Activated naive CD4-positive, alpha-beta T cell treated with anti-CD3 and anti-CD28 coated beads, Interleukin-2, amount 50 U/mL, for 72 hours (primary cell): ENCODE measurements around the gene CELF2. TPM values are rescaled to one million over a fixed set of nuclear protein-coding genes. Genes with fewer than 3 reads are reported as not detected.
A peak's percentile ranks its signal among the peaks of the same experiment; 100 is the strongest.

Experiments
- ATAC-seq, 2 donors: fragments of 150-1000 bp; cut with Tn5 transposase; 2 replicates each; pipeline ENCODE4 v1.10.0; 2021; ENCODE audit warnings: mild to moderate bottlenecking in 2 of 2, moderate library complexity in 2 of 2
- DNase-seq, 2 donors: peaks; one replicate each; pipeline ENCODE4 v3.0.0; 2021 to 2022; ENCODE audit warnings: low spot score in 2 of 2
- H3K27ac Mint-ChIP-seq, 2 donors: one replicate each; pipeline ENCODE4 v1.8.0; 2022; ENCODE audit warnings: mild to moderate bottlenecking in 2 of 2, mixed read lengths in 2 of 2
- H3K36me3 Mint-ChIP-seq, 2 donors: one replicate each; pipeline ENCODE4 v1.8.0; 2022; ENCODE audit warnings: mixed read lengths in 2 of 2
- H3K9me3 Mint-ChIP-seq, 2 donors: one replicate each; pipeline ENCODE4 v1.8.0; 2022; ENCODE audit warnings: mixed read lengths in 2 of 2
- total RNA-seq, 2 donors: library from RNA; stranded (reverse); gene quantifications; one replicate each; pipeline ENCODE4 v1.2.3, GENCODE V29; 2022

Gene CELF2
- total RNA-seq, 2 donors from 2014 or later: 95.0 to 120 TPM

DNA sequence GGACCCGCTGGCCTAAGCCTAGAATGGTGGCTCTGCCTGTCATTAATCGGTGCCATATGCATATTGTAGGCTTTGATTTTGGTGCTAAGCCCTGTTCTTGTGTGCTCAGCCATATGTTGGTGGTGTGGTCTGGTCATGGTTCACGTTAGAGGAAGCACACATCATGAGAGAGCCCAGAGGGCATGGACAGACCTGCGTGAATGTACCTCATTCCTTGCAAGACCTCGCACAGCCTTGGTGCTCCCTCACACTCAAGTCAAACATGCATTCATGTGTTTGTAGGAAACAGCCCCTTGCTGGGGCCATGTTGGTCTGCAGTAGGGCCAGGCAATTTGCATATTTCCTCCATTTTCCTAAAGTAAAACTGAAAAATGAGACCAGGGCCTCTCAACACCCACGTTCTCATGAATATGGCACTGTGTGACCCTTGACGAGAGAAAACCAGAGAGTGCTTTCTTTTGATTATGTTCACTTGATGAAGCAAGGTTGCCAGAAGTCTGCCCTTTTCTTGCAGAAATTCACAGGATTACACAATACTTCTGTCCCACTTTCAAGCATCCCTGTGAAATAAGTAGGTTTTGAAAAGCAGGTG is 268.7 kb downstream of the CELF2 start:
- H3K36me3 Mint-ChIP-seq: peaks cover 20 to 22% of the 10 kb centered on the region in 2 donors
- DNase-seq (no peak), ATAC-seq (peak; percentile 28 to 53)
- H3K9me3 Mint-ChIP-seq: no peaks in the 10 kb centered on the region
- H3K27ac Mint-ChIP-seq: no peak overlapping the region

DNA sequence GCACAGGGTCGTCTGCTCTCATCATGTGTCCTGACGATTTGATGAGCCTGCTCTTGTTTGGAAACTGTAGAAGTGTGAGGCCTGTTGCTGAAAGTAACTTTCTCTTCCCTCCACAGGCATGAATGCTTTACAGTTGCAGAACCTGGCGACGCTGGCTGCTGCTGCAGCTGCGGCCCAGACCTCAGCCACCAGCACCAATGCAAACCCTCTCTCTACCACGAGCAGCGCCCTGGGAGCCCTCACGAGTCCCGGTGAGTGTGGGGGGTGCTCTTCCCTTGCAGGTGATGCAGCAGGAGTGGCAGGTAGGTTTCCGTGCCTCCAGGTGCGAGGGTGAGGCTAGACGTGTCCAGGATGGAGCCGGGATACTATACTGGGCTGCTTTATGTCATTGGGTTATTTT is 270.6 kb downstream of the CELF2 start:
- DNase-seq (no peak), ATAC-seq (no peak)
- Mint-ChIP-seq H3K9me3 (no peaks in the 10 kb centered on the region), H3K27ac (peak overlapping the region; percentile 14 to 80), H3K36me3 (peaks cover 33 to 34% of the 10 kb centered on the region in 2 donors)

DNA sequence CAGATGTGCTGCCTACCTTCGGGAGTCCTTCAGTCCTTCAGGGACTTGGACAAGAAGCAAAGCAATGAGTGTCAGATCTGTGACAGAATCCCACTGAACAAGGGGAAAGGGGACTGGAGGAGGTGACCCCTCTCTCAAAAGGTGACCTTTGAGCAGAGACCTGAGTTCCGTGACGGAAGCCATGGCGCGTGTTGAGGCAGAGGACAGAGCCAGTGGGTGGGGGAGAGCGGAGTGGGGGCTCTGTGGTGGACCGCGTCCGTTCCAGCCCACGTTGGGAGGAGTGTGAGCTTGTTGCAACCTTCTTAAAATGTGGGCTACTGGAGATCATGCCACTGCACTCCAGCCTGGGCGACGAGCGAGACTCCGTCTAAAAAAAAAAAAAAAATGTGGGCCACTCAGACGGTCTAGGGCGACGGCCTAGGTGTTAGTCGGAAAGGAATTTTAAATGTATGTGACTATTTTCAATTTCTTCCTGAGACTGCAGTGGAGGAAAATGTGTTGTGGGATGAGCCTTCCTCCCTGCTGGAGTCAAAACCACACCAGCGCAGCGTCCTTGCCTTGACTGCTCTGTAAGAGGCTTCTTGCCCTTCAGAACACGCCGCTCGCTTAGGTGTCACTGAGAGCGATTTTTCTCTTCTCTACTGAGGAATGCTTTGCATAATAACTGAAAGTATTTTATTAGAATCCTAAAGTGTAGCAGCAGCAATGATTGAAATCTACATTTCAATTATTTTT is 272.7 kb downstream of the CELF2 start:
- DNase-seq: no peak
- Mint-ChIP-seq H3K9me3 (no peaks in the 10 kb centered on the region), H3K27ac (peak overlapping the region in 1 of 2 donors; percentile 93), H3K36me3 (peaks cover 41 to 52% of the 10 kb centered on the region in 2 donors)
- ATAC-seq: no peak

DNA sequence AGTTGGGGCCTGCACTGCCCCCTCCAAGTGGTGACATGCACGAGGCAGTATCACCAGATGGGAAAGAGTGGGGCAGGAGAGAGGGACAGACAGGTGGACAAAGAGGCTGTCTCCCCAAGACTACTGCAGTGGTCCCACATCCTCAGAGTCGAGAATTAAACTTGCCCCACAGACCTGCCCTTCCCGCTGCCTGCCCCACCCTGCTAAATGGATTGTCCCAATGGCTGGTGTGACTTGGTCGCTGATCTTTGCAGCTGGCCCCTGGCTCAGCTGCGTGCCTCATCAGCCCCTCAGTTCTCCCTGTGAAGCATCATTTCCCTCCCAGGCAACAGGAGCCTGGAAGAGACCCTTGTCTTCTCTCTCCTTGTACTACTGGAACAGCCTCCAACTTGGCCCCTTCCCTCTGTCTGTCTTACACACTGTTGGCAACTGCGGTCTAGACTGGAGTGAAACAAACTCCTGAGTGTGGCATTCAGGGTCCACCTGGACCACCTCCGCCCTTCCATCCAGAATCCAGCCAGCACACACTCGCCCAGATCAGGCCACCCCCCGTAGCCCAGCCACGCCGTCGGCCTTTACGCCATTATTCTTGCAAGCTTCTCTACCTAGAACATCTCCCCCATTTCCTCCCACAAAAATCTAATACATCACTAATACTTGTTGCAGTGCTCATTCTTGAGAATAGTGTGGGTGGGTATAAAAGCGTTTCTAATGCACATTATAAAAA is 275.1 kb downstream of the CELF2 start:
- peak overlapping the region; percentile 61 to 81 for H3K27ac Mint-ChIP-seq
- DNase-seq (no peak), ATAC-seq (no peak)
- H3K36me3 Mint-ChIP-seq: peaks cover 48 to 67% of the 10 kb centered on the region in 2 donors
- H3K9me3 Mint-ChIP-seq: no peaks in the 10 kb centered on the region

DNA sequence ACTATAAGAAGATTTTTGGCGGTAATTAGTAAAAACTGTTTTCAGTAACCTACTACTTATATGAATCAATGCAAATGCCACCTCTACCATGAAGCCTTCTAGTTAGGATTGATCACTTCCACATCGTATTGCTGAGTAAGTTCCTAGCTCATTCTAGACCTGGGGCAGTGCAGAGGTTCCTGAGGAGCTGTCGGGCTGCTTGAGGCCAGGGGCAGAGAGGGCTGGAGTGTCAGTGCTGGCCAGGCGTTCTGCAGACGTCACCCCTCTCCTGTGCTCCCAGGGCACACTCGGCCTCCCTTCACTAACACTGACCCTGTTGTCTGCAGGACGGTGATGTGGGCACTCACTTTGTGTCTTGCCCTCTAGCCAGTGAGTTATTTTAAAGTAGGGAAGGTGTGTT is 275.7 kb downstream of the CELF2 start:
- Mint-ChIP-seq H3K9me3 (no peaks in the 10 kb centered on the region), H3K27ac (peak overlapping the region; percentile 53 to 81), H3K36me3 (peaks cover 45 to 73% of the 10 kb centered on the region in 2 donors)
- no peak for DNase-seq
- peak in 1 of 2 donors; percentile 16 for ATAC-seq

DNA sequence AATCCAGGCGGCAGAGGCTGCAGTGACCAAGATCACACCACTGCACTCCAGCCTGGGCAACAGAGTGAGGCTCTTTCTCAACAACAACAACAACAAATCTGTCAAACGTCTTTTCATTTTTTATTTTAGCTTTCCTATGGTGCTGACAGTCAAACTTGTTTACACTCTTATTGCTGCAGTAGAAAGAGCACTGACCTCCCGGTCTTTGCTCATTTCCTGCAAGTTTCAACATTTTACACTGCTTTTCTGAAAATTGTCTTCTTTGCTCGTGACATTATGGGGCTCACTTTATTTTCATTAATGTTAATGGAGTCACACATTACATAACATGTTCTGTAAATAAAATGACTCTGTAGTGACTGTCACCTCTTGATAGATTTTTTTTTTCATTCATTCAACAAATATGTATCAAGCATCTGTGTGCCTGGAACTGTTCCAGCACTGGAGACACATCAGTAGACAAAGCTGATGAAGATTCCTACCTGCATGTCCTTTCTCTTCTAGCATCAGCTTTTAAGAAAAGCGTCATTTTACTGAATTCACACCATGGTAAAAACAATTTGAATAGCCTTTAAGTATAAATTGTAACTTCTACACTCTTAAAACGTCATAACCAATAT is 277.3 kb downstream of the CELF2 start:
- Mint-ChIP-seq H3K36me3 (peaks cover 40 to 74% of the 10 kb centered on the region in 2 donors), H3K9me3 (no peaks in the 10 kb centered on the region), H3K27ac (peak overlapping the region; percentile 83 to 86)
- ATAC-seq (no peak), DNase-seq (no peak)

DNA sequence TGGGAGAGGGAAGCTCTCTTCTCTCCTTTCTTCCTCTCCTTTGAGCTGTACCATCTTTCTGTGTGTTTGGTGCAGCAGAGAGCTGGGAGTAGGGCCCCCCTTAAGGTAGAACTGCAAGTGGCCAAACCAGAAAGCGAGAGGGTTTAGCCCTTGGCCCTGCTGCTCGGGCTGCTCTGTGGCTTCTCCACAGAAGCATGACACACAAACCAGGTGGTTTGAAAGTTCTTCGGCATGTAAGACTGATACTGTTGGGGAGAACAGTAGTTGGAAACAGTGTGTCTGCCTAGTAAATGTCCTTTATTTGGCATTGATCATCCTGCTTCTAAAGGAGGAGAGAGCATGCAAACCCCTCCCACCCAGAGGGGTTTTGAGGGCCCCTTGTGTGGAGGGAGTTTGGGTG is 277.8 kb downstream of the CELF2 start:
- Mint-ChIP-seq H3K9me3 (no peaks in the 10 kb centered on the region), H3K36me3 (peaks cover 40 to 74% of the 10 kb centered on the region in 2 donors), H3K27ac (peak overlapping the region; percentile 83 to 86)
- ATAC-seq (peak; percentile 13 to 61), DNase-seq (no peak)

DNA sequence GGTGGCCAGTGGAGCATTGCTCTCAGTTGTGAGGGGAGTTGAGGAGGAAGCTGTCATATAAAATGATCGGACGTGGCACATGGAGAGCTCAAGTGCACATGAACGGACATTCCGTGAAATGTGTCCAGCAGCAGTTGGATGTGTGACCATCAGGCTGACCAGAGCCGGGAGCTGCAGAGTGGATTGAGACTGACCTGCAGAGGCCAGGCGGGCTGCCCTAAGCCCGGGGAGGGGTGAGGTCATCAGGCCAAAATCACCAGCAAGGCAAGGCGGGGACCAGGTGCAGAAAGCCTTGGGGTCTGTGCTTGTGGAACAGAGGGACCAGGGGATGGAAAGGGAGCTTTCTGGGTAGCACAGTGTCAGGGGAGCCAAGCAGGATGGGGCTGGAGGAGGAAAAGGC is 279.5 kb downstream of the CELF2 start:
- Mint-ChIP-seq H3K36me3 (peaks cover 45 to 78% of the 10 kb centered on the region in 2 donors), H3K27ac (peak overlapping the region; percentile 33 to 83), H3K9me3 (peaks cover 0 to under 1% of the 10 kb centered on the region in 2 donors)
- DNase-seq (no peak), ATAC-seq (no peak)

DNA sequence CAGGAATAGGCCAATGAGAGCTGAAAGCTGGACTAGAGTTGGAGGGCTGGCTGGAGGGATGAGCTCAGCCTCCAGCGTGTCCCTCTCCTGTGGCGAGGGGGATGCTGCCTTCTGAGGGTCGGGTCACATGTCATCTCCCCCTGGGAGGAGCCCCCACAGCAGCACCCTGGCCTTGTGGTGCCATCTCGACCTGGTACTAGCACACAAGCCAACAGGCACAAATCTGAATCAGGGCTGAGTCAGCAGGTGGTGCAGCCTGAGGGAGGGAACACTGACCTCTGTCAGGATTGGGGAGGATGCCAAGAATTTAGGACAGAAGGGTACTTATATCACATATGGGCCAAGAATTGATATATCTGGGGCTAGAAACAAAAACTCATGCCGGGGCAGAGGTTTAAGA is 280.4 kb downstream of the CELF2 start:
- ATAC-seq (peak in 1 of 2 donors; percentile 9), DNase-seq (no peak)
- H3K36me3 Mint-ChIP-seq: peaks cover 49 to 82% of the 10 kb centered on the region in 2 donors
- peak overlapping the region; percentile 33 to 83 for H3K27ac Mint-ChIP-seq
- peaks cover 0 to 10% of the 10 kb centered on the region in 2 donors for H3K9me3 Mint-ChIP-seq

DNA sequence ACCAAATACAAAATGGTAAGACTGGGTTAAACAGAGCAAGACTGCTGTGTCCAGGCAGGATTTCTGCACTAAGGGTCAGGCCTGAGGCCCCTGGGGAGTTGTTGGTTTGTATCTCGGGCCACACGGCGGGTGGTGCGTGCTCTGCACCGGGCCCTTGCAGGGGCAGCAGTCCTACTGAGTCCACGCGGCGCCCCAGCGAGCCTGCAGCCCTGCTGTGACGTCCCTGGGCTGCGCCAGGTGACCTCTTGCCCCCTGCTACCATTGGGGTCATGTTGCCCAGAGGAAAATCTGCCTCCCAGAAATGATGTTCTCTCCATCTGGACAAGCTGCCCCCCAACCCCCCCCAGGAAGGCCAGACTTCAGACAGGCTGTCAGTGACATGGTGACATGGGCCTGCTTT is 281.5 kb downstream of the CELF2 start:
- DNase-seq (no peak), ATAC-seq (no peak)
- peak overlapping the region in 1 of 2 donors; percentile 12 for H3K27ac Mint-ChIP-seq
- H3K36me3 Mint-ChIP-seq: peaks cover 57 to 83% of the 10 kb centered on the region in 2 donors
- peaks cover 3 to 15% of the 10 kb centered on the region in 2 donors for H3K9me3 Mint-ChIP-seq

DNA sequence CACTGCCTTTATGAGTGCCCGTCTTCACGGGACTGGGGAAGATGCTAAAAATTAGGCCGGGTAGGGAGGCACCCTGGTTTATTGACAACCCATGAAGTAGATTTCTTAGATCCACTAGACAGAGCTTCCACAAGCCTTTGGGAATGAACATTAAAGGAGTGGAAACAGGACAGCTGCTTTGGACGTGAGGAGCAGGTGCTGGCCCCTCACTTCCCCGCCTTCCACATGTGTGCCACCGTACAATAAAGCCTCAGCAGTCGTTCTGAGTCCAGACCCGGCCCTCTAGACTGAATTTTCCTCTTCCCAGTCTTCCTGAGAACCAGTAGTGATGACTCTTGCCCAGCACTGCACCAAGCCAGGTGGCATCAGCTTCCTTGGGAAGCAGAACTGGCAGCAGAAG is 282.4 kb downstream of the CELF2 start:
- DNase-seq: no peak
- Mint-ChIP-seq H3K9me3 (peaks cover 3 to 15% of the 10 kb centered on the region in 2 donors), H3K36me3 (peaks cover 62 to 82% of the 10 kb centered on the region in 2 donors), H3K27ac (peak overlapping the region in 1 of 2 donors; percentile 44)
- ATAC-seq: no peak

DNA sequence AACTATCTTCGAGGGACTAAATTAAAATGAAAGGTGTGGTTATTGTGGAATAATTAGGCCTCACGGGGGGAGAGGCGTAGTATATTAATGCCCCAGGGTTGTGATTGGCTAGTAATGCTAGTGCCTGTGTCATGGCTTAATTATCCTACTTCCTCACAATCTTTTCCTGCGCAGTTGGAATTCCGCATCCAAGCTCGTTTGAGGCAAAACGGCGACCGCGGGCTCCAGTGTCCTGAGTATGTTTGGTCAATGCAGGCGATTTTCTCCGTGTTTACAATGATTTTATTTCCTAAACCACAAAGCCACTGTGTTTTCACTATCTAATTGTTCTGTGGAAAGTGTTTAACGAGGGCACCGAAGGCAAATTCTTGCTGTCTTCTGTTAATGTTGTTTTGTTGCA is 282.9 kb downstream of the CELF2 start:
- no peak for DNase-seq
- Mint-ChIP-seq H3K36me3 (peaks cover 64 to 83% of the 10 kb centered on the region in 2 donors), H3K27ac (peak overlapping the region in 1 of 2 donors; percentile 72), H3K9me3 (peaks cover 3 to 16% of the 10 kb centered on the region in 2 donors)
- ATAC-seq: no peak

DNA sequence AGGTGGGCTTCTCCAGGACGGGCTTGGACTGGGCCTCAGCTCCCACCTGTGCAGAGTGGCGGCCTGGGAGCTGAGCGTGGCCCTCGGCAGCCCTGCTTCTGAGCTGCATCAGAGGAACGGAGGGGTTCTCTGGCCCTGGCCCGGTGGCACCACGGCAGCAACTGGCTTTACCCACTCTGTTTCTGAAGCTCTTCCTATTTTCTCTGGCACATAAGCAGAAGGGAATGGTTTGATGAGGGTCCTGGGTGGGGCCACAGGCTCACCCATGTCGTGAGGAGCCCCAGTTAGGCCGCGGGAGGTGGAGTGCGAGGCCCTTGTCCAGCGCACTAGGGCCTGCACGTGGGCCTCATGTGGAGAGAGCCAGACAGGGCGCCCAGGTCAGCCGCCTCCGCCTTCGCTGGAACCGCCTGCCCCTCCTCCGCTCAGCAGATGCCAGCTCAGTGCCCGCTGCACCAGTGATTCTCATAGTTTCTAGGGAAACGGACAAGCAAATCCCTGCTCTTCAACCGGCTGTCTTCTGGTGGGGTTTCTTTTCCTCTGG is 284.0 kb downstream of the CELF2 start:
- no peak for ATAC-seq
- H3K27ac Mint-ChIP-seq: peak overlapping the region; percentile 18 to 74
- H3K36me3 Mint-ChIP-seq: peaks cover 68 to 89% of the 10 kb centered on the region in 2 donors
- no peak for DNase-seq
- peaks cover 3 to 22% of the 10 kb centered on the region in 2 donors for H3K9me3 Mint-ChIP-seq

DNA sequence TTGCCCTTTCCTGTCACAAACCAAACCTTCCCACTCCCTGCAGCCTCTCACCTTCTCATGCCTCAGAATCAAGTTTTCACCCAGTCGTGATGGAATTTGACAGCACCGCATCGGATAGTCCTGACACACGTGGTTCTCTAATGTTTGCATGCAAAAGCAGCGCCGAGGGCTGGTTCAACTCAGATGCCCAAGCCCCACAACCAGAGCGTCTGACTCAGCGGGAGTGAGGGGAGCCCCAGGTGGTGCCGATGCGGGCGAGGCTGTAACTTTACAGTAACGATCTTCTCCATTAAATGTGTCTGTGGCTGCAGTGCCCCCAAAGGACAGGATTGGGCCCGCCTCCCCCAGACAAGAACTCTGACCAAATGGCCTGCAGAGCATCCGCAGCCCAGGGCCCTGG is 284.5 kb downstream of the CELF2 start:
- no peak for ATAC-seq
- Mint-ChIP-seq H3K36me3 (peaks cover 68 to 89% of the 10 kb centered on the region in 2 donors), H3K27ac (peak overlapping the region; percentile 18 to 77), H3K9me3 (peaks cover 3 to 26% of the 10 kb centered on the region in 2 donors)
- no peak for DNase-seq

DNA sequence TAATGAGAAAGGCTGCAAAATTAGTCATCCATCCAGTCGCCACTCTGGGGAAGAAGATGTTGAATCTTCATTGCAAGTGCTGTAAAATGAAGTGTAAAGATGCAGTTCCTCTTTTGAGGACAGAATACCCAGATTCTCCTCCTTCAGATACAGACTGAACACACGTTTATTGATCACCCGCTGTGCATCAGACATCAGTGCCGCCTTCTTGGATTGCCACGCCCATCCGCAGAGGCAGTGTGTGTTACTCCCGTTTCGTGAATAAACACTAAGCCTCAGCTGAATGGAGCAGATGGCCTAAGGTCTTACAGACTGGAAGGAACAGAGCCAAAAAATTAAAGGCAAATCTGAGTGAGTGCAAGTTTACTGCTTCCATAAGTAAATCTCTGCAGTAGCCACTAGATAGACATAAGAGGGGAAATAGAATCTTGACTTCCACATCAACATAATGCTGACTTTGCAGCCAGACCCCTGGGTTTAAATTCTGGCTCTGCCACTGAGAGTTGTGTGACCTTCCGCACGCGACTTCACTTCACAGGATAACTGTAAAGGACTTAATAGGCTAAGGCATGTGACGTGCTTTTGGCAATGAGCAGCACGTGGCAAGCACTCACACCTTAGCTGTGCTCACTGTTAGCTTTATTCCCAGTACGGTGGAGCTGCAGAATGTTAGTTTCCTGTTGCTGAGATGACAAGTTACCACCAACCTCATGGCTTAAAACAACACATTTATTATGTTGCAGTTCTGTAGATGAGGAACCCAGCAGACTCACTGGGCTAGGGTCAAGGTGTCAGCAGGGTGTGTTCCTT is 285.9 kb downstream of the CELF2 start:
- no peak for DNase-seq
- Mint-ChIP-seq H3K9me3 (peaks cover 3 to 37% of the 10 kb centered on the region in 2 donors), H3K36me3 (peaks cover 79 to 91% of the 10 kb centered on the region in 2 donors), H3K27ac (peak overlapping the region; percentile 52 to 85)
- ATAC-seq: no peak
